G401.6 (cell line): Measurements from ENCODE around the gene NFATC4.

Experiments used
- FAIRE-seq: peaks from 2 replicates; lab custom pipeline; 2012; peaks lifted over from hg19 to GRCh38; lab: Jason Lieb, UNC

The NFATC4 gene

GRCh38 chr14:24411443-24412389, 43.7 kb downstream of the NFATC4 start:
- peak; percentile 77 for FAIRE-seq

- FAIRE-seq, result no peak
Observed at GRCh38 chr14:24414077-24414476, 46.1 kb downstream of the NFATC4 start.

DNA sequence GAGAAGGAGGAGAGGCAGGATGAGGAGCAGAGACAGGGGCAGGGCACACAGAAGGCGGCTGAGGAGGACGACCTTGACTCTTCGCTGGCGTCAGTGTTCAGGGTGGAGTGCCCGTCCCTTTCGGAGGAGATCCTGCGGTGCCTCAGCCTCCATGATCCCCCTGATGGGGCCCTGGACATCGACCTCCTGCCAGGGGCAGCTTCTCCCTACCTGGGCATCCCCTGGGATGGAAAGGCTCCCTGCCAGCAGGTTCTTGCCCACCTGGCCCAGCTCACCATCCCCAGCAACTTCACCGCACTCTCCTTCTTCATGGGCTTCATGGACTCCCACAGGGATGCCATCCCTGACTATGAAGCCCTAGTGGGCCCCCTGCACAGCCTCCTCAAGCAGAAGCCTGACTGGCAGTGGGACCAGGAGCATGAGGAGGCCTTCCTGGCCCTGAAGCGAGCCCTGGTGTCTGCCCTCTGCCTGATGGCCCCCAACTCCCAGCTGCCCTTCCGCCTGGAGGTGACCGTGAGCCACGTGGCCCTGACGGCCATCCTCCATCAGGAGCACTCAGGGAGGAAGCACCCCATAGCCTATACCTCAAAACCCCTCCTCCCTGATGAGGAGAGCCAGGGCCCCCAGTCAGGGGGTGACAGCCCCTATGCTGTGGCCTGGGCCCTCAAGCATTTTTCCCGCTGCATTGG, 46.9 kb downstream of the NFATC4 start:
- no peak for FAIRE-seq

DNA sequence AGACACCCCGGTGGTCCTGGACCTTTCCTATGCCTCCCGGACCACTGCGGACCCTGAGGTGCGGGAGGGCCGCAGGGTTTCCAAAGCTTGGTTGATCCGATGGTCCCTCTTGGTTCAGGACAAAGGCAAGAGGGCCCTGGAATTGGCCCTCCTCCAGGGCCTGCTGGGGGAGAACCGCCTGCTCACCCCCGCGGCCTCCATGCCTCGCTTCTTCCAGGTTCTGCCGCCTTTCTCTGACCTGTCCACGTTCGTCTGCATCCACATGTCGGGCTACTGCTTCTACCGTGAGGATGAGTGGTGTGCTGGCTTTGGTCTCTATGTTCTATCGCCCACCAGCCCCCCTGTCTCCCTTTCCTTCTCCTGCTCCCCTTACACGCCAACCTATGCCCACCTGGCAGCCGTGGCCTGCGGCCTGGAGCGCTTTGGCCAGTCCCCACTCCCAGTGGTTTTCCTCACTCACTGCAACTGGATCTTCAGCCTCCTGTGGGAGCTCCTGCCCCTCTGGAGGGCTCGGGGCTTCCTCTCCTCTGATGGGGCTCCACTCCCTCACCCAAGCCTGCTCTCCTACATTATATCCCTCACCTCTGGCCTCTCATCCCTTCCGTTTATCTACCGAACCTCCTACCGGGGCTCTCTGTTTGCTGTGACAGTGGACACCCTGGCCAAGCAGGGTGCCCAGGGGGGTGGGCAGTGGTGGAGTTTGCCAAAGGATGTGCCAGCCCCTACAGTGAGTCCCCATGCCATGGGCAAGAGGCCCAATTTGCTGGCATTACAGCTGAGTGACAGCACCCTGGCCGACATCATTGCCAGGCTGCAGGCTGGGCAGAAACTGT, 47.7 kb downstream of the NFATC4 start:
- FAIRE-seq, result no peak

DNA sequence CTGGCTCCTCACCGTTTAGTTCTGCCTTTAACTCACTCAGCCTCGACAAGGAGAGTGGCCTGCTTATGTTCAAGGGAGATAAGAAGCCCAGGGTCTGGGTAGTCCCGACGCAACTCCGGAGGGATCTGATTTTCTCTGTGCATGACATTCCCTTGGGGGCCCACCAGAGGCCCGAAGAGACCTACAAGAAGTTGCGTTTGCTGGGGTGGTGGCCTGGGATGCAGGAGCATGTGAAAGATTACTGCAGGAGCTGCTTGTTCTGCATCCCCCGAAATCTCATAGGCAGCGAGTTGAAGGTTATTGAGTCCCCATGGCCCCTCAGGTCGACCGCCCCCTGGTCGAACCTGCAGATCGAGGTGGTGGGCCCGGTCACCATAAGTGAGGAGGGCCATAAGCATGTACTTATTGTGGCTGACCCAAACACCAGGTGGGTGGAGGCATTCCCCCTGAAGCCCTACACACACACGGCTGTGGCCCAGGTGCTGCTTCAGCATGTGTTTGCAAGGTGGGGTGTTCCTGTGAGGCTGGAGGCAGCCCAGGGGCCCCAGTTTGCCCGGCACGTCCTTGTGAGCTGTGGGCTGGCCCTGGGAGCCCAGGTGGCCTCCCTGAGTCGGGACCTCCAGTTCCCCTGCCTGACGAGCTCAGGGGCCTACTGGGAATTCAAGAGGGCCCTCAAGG, 48.4 kb downstream of the NFATC4 start:
- no peak for FAIRE-seq

DNA sequence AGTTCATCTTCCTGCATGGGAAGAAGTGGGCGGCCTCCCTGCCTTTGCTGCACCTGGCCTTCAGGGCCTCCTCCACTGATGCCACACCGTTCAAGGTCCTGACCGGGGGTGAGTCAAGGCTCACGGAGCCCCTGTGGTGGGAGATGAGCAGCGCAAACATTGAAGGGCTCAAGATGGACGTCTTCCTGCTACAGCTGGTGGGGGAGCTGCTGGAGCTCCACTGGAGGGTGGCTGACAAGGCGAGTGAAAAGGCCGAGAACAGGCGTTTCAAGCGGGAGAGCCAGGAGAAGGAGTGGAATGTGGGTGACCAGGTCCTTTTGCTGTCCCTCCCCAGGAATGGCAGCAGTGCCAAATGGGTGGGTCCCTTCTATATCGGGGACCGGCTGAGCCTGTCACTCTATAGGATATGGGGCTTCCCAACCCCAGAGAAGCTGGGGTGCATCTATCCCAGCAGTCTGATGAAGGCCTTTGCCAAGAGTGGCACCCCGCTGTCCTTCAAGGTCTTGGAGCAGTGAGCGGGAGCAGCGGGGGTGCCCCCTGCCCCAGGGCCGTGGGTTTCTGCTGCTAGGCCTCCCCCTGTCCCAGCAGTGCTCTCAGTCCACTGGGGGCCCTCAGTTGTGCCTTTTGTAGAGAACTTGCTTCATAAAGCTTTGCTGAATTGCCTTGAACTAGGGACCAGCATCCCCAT, 49.1 kb downstream of the NFATC4 start:
- no peak for FAIRE-seq

GRCh38 chr14:24417832-24418491, 50.0 kb downstream of the NFATC4 start:
- no peak for FAIRE-seq

DNA sequence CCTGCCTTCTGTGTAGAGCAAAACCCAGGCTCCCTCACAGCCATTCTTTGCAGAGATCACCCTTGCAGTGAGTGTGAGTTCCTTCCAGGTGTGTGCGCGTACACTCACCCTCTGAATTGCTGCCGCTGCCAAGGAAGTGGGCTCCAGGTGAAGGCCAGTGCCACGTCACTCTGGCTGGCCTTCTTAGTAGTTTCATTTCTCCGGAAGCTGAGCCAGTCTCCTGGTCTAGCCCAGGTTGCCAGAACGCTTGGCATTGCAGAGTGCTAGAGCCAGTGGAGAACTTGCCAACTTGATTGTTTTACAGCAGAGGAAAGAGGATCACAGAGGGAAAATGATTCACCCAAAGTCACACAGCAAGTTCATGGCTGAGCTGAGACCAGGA, 50.5 kb downstream of the NFATC4 start:
- FAIRE-seq, result no peak

- no peak for FAIRE-seq
Observed at GRCh38 chr14:24422261-24422660, 54.3 kb downstream of the NFATC4 start.

GRCh38 chr14:24422694-24423601, 55.0 kb downstream of the NFATC4 start:
- FAIRE-seq, result no peak

DNA sequence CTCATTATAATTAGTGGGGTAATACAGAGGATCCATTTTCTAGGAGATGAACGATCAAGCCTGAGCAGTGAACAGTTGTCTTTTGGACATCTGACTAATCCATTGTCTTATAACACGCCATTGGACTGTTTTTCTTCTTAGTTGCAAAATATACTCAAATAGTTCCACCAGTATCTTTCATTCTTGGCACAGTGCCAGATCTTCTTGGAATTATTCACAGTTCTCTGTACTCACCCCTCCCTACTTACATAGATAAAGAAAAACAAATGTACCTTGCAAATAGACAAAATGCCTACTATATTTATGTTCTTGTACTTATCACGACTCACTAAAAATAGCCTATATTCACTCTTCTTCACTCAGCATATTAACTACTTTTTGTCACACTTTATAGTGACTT, 57.7 kb downstream of the NFATC4 start:
- no peak for FAIRE-seq

DNA sequence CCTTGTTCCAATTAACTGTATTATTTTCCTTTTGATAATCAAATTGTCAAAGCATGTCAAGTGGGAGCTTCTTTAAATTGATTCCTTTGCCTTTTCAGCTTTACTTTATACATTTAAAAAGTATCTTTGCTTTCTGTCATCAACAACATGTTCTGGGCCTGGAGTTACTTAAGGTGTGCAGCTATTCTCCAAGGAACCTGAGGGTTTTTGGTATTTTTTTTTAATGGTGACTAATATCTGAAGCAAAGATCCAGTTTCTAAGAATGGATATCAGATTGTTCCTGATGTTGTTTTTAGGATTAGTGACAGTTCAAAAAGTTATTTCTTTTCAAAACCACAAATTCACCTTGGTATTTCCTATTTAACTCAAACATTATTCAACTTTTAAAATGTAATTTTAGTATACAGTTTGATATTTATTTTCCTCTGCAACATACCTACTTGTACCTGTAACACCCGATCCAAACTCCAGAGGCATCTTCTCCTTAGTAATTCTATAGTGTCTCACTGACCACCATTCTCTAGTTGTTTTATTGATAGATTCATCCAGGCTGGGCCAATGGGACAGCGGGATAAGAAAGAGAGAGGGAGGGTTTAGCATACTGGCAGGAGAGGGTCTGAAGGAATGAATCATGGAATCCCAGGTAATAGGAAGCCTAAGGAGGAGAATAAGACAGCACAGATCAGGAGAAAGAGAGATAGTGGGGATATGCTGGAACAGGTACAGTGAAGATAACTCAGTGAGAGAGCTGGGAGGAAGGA, 58.3 kb downstream of the NFATC4 start:
- no peak for FAIRE-seq

DNA sequence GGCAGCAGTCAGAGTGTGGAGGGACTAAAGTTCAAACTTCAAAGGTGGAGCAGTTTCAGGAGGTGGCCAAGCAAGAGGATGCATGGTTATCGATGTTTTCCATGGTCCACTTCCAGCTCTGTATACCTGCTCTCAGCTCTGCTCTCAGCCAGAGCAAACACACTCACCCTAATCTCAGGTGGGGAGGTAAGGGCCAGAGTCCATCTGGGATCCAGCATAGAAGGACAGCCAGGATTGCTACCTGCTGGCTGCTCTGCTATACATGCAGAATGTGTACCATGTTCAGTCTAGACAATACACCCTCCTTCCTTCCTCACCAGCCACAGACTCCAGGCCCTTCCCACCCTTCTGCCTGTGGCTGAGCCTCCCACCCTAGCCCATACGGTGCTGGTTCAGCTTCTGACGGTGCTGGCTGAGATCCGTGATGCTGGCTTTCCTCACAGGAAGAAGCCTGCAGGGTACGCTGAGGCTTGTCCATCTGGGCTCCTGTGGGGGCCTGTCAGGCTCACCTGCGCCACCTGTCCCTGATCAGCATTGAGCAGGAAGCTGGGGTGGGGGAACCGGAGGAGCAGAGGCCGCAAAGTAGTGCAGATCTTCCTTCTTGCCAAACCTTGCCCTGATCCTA, 59.0 kb downstream of the NFATC4 start:
- FAIRE-seq, result no peak

GRCh38 chr14:24427537-24428508, 59.8 kb downstream of the NFATC4 start:
- no peak for FAIRE-seq

DNA sequence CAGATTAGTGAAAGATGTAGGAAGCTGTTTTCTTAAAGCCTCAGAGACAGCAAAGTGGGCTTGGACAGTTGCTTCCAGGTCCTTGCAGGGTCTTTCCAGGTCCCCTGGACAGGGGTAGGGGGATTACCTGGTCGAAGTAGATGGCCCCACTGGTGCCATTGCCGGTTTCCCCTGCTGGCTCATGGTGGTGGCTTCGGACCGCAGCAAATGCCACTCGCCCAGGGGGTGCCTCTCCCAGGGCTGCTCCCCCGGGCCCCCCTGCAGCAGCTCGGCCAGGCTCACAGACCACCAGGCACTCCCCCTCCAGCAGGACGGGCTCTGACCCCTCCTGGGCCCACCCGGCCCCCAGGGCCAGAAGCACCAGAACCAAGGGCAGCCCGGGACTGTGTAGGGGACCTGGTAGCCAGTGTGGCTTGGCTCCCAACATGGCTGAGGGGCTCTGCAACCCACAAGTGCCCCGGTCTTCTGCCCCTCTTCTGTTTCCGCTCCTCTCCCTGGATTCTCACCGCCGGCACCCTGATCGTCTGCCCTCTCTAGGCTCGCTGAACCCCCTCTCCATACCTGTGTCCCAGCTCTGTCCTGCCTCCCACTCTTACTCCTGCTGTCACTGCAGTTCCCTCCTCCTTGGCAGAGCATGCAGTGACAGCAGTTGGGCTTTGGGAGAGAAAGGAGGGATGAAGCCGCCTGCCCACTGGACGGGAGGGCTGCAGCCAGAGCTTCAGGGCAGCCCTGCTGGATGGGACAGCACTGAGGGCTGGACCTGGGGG, 60.8 kb downstream of the NFATC4 start:
- FAIRE-seq, result no peak
